HG03280 (cell line): ENCODE measurements around the gene PIK3R3.

ENCODE experiments used
- ATAC-seq: cut with Tn5 transposase; IDR thresholded peaks from one replicate; pipeline ENCODE4 v1.9.1; 2021; ENCODE audit warnings: mild to moderate bottlenecking, moderate library complexity; ENCODE audit not compliant: unreplicated experiment

Gene PIK3R3

GRCh38 chr1:45998020-45998617 lies 134.3 kb downstream of the PIK3R3 start:
- ATAC-seq, result no peak

DNA sequence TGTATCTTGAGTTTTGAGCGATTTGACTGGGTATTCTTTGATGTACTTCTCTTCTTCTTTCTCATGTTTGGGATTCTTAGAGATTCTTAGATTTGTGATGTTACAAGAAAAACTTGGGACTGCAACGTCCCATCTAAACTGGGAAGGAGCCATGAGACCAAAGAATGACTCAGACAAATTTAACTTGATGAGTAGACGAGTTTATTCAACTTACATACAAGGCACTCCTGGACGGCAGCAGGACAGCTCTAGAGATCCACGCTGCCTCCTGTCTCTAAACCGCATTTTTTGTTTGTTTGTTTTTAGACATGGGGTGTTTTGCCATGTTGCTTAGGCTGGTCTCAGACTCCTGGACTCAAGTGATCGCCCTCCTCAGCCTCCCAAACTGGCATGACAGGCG lies 137.1 kb downstream of the PIK3R3 start:
- no peak for ATAC-seq

- no peak for ATAC-seq
These were observed 138.0 kb downstream of the PIK3R3 start for GRCh38 chr1:45994423-45994822.
